ENCODE data around the gene ECT2.
"Not testable (repeated sequence)": the region's sequence is repeated elsewhere in the genome, so short reads cannot be mapped to it uniquely, and the experiment has no call there.

ECT2 gene

GRCh38 chr3:172844428-172844827 is 93.9 kb downstream of the ECT2 start:
- Histone ChIP-seq H3K27me3 (replicated peaks; ENCODE audit: control insufficient read depth, insufficient read depth, low read length) (peaks cover 67% of the 10 kb centered on the region), H3K4me3 (ENCODE audit: low read length) (no peak overlapping the region), H3K9me3 (ENCODE audit: control insufficient read depth, low read length) (no peaks in the 10 kb centered on the region), H3K36me3 (ENCODE audit: control insufficient read depth, insufficient read depth, low read length, severe bottlenecking) (no peaks in the 10 kb centered on the region), H3K4me1 (ENCODE audit: control insufficient read depth, insufficient read depth, low read length) (peaks cover 9% of the 10 kb centered on the region), H3K9ac (ENCODE audit: low read length) (no peak overlapping the region)
- no peak for DNase-seq (ENCODE audit: low read depth)

GRCh38 chr3:172846103-172846561 is 95.6 kb downstream of the ECT2 start:
- H3K9me3 ChIP-seq (ENCODE audit: control insufficient read depth, low read length), result no peaks in the 10 kb centered on the region
- no peaks in the 10 kb centered on the region for H3K36me3 ChIP-seq (ENCODE audit: control insufficient read depth, insufficient read depth, low read length, severe bottlenecking)
- H3K27me3 ChIP-seq (replicated peaks; ENCODE audit: control insufficient read depth, insufficient read depth, low read length), result peaks cover 72% of the 10 kb centered on the region
- peaks cover 9% of the 10 kb centered on the region for H3K4me1 ChIP-seq (ENCODE audit: control insufficient read depth, insufficient read depth, low read length)
- DNase-seq (ENCODE audit: low read depth), result no peak
- no peak overlapping the region for H3K9ac ChIP-seq (ENCODE audit: low read length)
- no peak overlapping the region for H3K4me3 ChIP-seq (ENCODE audit: low read length)

GRCh38 chr3:172846706-172847105 is 96.2 kb downstream of the ECT2 start:
- H3K9me3 ChIP-seq (ENCODE audit: control insufficient read depth, low read length), result no peaks in the 10 kb centered on the region
- H3K36me3 ChIP-seq (ENCODE audit: control insufficient read depth, insufficient read depth, low read length, severe bottlenecking), result no peaks in the 10 kb centered on the region
- H3K4me1 ChIP-seq (ENCODE audit: control insufficient read depth, insufficient read depth, low read length), result peaks cover 9% of the 10 kb centered on the region
- no peak for DNase-seq (ENCODE audit: low read depth)
- peaks cover 73% of the 10 kb centered on the region for H3K27me3 ChIP-seq (replicated peaks; ENCODE audit: control insufficient read depth, insufficient read depth, low read length)
- H3K9ac ChIP-seq (ENCODE audit: low read length), result no peak overlapping the region
- no peak overlapping the region for H3K4me3 ChIP-seq (ENCODE audit: low read length)

DNA sequence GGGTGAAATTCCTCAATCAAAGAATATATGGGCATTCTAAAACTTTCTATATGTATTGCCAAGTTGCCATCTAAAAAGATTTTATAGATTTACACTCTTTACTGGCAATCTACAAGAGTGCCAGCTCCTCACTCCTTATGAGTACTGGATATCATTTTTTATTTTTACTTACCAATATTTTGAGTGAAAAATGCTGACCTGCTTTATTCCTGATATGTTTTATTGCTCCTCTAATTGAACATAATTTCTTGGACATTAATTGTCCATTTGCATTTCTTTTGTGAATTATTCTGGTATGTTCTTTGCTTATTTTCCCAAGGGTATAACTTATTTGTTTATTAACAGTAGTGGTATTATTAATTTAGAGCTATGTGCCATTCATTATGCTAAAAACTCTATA is 96.8 kb downstream of the ECT2 start:
- Histone ChIP-seq H3K9me3 (ENCODE audit: control insufficient read depth, low read length) (no peaks in the 10 kb centered on the region), H3K36me3 (ENCODE audit: control insufficient read depth, insufficient read depth, low read length, severe bottlenecking) (no peaks in the 10 kb centered on the region), H3K4me1 (ENCODE audit: control insufficient read depth, insufficient read depth, low read length) (peaks cover 9% of the 10 kb centered on the region), H3K4me3 (ENCODE audit: low read length) (no peak overlapping the region), H3K27me3 (replicated peaks; ENCODE audit: control insufficient read depth, insufficient read depth, low read length) (peaks cover 74% of the 10 kb centered on the region), H3K9ac (ENCODE audit: low read length) (no peak overlapping the region)
- no peak for DNase-seq (ENCODE audit: low read depth)

GRCh38 chr3:172848910-172849309 is 98.4 kb downstream of the ECT2 start:
- Histone ChIP-seq H3K9ac (ENCODE audit: low read length) (no peak overlapping the region), H3K36me3 (ENCODE audit: control insufficient read depth, insufficient read depth, low read length, severe bottlenecking) (no peaks in the 10 kb centered on the region), H3K4me1 (ENCODE audit: control insufficient read depth, insufficient read depth, low read length) (peaks cover 9% of the 10 kb centered on the region), H3K27me3 (replicated peaks; ENCODE audit: control insufficient read depth, insufficient read depth, low read length) (peaks cover 76% of the 10 kb centered on the region), H3K9me3 (ENCODE audit: control insufficient read depth, low read length) (no peaks in the 10 kb centered on the region), H3K4me3 (ENCODE audit: low read length) (no peak overlapping the region)
- DNase-seq (ENCODE audit: low read depth), result no peak

- no peaks in the 10 kb centered on the region for H3K36me3 ChIP-seq (ENCODE audit: control insufficient read depth, insufficient read depth, low read length, severe bottlenecking)
- H3K27me3 ChIP-seq (replicated peaks; ENCODE audit: control insufficient read depth, insufficient read depth, low read length), result peaks cover 63% of the 10 kb centered on the region
- H3K4me1 ChIP-seq (ENCODE audit: control insufficient read depth, insufficient read depth, low read length), result peaks cover 9% of the 10 kb centered on the region
- H3K9me3 ChIP-seq (ENCODE audit: control insufficient read depth, low read length), result no peaks in the 10 kb centered on the region
- DNase-seq (ENCODE audit: low read depth), result no peak
- H3K9ac ChIP-seq (ENCODE audit: low read length), result no peak overlapping the region
- no peak overlapping the region for H3K4me3 ChIP-seq (ENCODE audit: low read length)
Observed at GRCh38 chr3:172853005-172853404, 102.5 kb downstream of the ECT2 start.

- H3K36me3 ChIP-seq (ENCODE audit: control insufficient read depth, insufficient read depth, low read length, severe bottlenecking), result no peaks in the 10 kb centered on the region
- no peak overlapping the region for H3K4me3 ChIP-seq (ENCODE audit: low read length)
- H3K9me3 ChIP-seq (ENCODE audit: control insufficient read depth, low read length), result no peaks in the 10 kb centered on the region
- H3K27me3 ChIP-seq (replicated peaks; ENCODE audit: control insufficient read depth, insufficient read depth, low read length), result peaks cover 68% of the 10 kb centered on the region
- H3K4me1 ChIP-seq (ENCODE audit: control insufficient read depth, insufficient read depth, low read length), result peaks cover 3% of the 10 kb centered on the region
- no peak overlapping the region for H3K9ac ChIP-seq (ENCODE audit: low read length)
- no peak for DNase-seq (ENCODE audit: low read depth)
Observed at GRCh38 chr3:172853921-172854666, 103.6 kb downstream of the ECT2 start.

DNA sequence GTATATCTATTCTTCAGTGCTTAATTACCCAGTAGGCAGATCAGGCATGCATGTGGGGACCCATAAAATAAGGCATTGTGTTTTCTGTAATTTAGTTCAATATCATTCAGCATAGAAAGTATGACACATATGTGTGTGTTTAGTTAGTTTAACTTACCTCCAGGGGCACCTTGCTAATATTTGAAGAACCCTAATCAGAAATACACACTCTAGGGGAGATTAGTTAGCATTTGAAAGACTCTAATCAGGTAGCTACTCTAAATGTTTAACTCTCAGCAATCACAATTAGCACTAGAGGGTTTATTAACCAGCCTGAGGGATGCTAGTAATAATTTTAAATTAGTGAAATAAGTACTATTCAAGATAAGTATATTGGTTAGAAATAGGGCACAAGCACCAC is 104.5 kb downstream of the ECT2 start:
- Histone ChIP-seq H3K27me3 (replicated peaks; ENCODE audit: control insufficient read depth, insufficient read depth, low read length) (peaks cover 69% of the 10 kb centered on the region), H3K9me3 (ENCODE audit: control insufficient read depth, low read length) (no peaks in the 10 kb centered on the region), H3K4me3 (ENCODE audit: low read length) (no peak overlapping the region), H3K9ac (ENCODE audit: low read length) (no peak overlapping the region), H3K36me3 (ENCODE audit: control insufficient read depth, insufficient read depth, low read length, severe bottlenecking) (no peaks in the 10 kb centered on the region), H3K4me1 (ENCODE audit: control insufficient read depth, insufficient read depth, low read length) (no peaks in the 10 kb centered on the region)
- no peak for DNase-seq (ENCODE audit: low read depth)

- no peak overlapping the region for H3K4me3 ChIP-seq (ENCODE audit: low read length)
- no peaks in the 10 kb centered on the region for H3K36me3 ChIP-seq (ENCODE audit: control insufficient read depth, insufficient read depth, low read length, severe bottlenecking)
- H3K9me3 ChIP-seq (ENCODE audit: control insufficient read depth, low read length), result no peaks in the 10 kb centered on the region
- DNase-seq (ENCODE audit: low read depth), result no peak
- no peaks in the 10 kb centered on the region for H3K4me1 ChIP-seq (ENCODE audit: control insufficient read depth, insufficient read depth, low read length)
- no peak overlapping the region for H3K9ac ChIP-seq (ENCODE audit: low read length)
- peaks cover 52% of the 10 kb centered on the region for H3K27me3 ChIP-seq (replicated peaks; ENCODE audit: control insufficient read depth, insufficient read depth, low read length)
Observed at GRCh38 chr3:172856795-172857742, 106.5 kb downstream of the ECT2 start.

DNA sequence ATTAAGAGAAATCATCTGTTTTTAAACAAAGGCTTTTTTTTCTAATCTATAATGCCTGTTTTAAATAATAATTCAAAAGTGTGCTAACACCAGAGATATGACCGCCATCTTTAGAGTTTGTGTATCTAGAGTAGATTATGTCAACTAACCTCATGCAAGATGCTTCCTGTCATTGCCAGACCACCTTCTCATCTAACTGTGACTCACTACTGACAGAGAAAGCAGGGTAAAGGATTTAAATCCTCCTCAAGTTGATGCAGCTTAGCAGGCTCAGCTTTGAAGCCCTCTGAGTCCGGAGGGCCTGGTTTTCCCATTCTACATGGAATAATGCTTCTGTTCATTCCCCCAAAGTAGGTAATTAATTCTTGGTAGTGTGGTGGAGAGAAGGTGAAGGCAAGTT is 108.5 kb downstream of the ECT2 start:
- H3K9me3 ChIP-seq (ENCODE audit: control insufficient read depth, low read length), result no peaks in the 10 kb centered on the region
- H3K9ac ChIP-seq (ENCODE audit: low read length), result no peak overlapping the region
- H3K36me3 ChIP-seq (ENCODE audit: control insufficient read depth, insufficient read depth, low read length, severe bottlenecking), result no peaks in the 10 kb centered on the region
- peaks cover 37% of the 10 kb centered on the region for H3K27me3 ChIP-seq (replicated peaks; ENCODE audit: control insufficient read depth, insufficient read depth, low read length)
- no peaks in the 10 kb centered on the region for H3K4me1 ChIP-seq (ENCODE audit: control insufficient read depth, insufficient read depth, low read length)
- H3K4me3 ChIP-seq (ENCODE audit: low read length), result no peak overlapping the region
- no peak for DNase-seq (ENCODE audit: low read depth)

- peaks cover 31% of the 10 kb centered on the region for H3K27me3 ChIP-seq (replicated peaks; ENCODE audit: control insufficient read depth, insufficient read depth, low read length)
- not testable (repeated sequence) for H3K4me1 ChIP-seq (ENCODE audit: control insufficient read depth, insufficient read depth, low read length); H3K4me3 ChIP-seq (ENCODE audit: low read length); H3K36me3 ChIP-seq (ENCODE audit: control insufficient read depth, insufficient read depth, low read length, severe bottlenecking); DNase-seq (ENCODE audit: low read depth); H3K9me3 ChIP-seq (ENCODE audit: control insufficient read depth, low read length); H3K9ac ChIP-seq (ENCODE audit: low read length)
Observed at GRCh38 chr3:172866726-172867350, 116.3 kb downstream of the ECT2 start.
